Osteocyte (in vitro differentiated cells): ENCODE measurements around the gene UBE2R2. TPM values are rescaled to one million over a fixed set of nuclear protein-coding genes. Genes with fewer than 3 reads are reported as not detected.
A peak's percentile ranks its signal among the peaks of the same experiment; 100 is the strongest.

Experiments used
- DNase-seq: peaks from one replicate; pipeline ENCODE4 v3.0.0; 2021; ENCODE audit warnings: mixed read lengths; ENCODE audit not compliant: unreplicated experiment; ENCODE audit errors: extremely low spot score
- H3K27ac Mint-ChIP-seq: one replicate; pipeline ENCODE4 v1.8.0; 2021; ENCODE audit warnings: mild to moderate bottlenecking, mixed read lengths; ENCODE audit not compliant: unreplicated experiment
- H3K27me3 Mint-ChIP-seq: one replicate; pipeline ENCODE4 v1.8.0; 2021; ENCODE audit warnings: mixed read lengths; ENCODE audit not compliant: unreplicated experiment
- H3K36me3 Mint-ChIP-seq: one replicate; pipeline ENCODE4 v1.8.0; 2021; ENCODE audit warnings: mixed read lengths; ENCODE audit not compliant: unreplicated experiment
- H3K4me1 Mint-ChIP-seq: one replicate; pipeline ENCODE4 v1.8.0; 2021; ENCODE audit warnings: mixed read lengths; ENCODE audit not compliant: unreplicated experiment
- H3K4me3 Mint-ChIP-seq: one replicate; pipeline ENCODE4 v1.8.0; 2021; ENCODE audit warnings: mild to moderate bottlenecking, moderate library complexity, mixed read lengths; ENCODE audit not compliant: unreplicated experiment
- H3K9me3 Mint-ChIP-seq: one replicate; pipeline ENCODE4 v1.8.0; 2021; ENCODE audit warnings: mixed read lengths; ENCODE audit not compliant: unreplicated experiment
- total RNA-seq: library from RNA; stranded (reverse); gene quantifications from 2 replicates; pipeline ENCODE4 v1.2.1, GENCODE V29; 2021
- TF ChIP-seq, protein P1 (sequence below): fragments of 200-600 bp; sonication (generic); IDR thresholded peaks from 2 replicates; pipeline ENCODE4 v1.5.0; 2021; ENCODE audit warnings: antibody characterized with exemption, mild to moderate bottlenecking, moderate library complexity

Gene UBE2R2
- total RNA-seq, 1 donor from 2014 or later = 48.1 TPM

GRCh38 chr9:33913541-33913940 lies 96.6 kb downstream of the UBE2R2 start:
- Mint-ChIP-seq H3K4me3 (no peak overlapping the region), H3K27ac (no peak overlapping the region), H3K9me3 (no peaks in the 10 kb centered on the region), H3K27me3 (no peaks in the 10 kb centered on the region), H3K36me3 (peaks cover 33% of the 10 kb centered on the region), H3K4me1 (peaks cover 8% of the 10 kb centered on the region)
- TF ChIP-seq, protein P1, sequence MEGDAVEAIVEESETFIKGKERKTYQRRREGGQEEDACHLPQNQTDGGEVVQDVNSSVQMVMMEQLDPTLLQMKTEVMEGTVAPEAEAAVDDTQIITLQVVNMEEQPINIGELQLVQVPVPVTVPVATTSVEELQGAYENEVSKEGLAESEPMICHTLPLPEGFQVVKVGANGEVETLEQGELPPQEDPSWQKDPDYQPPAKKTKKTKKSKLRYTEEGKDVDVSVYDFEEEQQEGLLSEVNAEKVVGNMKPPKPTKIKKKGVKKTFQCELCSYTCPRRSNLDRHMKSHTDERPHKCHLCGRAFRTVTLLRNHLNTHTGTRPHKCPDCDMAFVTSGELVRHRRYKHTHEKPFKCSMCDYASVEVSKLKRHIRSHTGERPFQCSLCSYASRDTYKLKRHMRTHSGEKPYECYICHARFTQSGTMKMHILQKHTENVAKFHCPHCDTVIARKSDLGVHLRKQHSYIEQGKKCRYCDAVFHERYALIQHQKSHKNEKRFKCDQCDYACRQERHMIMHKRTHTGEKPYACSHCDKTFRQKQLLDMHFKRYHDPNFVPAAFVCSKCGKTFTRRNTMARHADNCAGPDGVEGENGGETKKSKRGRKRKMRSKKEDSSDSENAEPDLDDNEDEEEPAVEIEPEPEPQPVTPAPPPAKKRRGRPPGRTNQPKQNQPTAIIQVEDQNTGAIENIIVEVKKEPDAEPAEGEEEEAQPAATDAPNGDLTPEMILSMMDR = no peak
- DNase-seq = no peak

GRCh38 chr9:33914887-33915628 lies 98.1 kb downstream of the UBE2R2 start:
- no peak overlapping the region for H3K4me3 Mint-ChIP-seq
- TF ChIP-seq, protein P1 = no peak
- H3K4me1 Mint-ChIP-seq = peaks cover 8% of the 10 kb centered on the region
- peak overlapping the region; percentile 15 for H3K27ac Mint-ChIP-seq
- H3K36me3 Mint-ChIP-seq = peaks cover 46% of the 10 kb centered on the region
- H3K9me3 Mint-ChIP-seq = no peaks in the 10 kb centered on the region
- DNase-seq = no peak
- no peaks in the 10 kb centered on the region for H3K27me3 Mint-ChIP-seq

GRCh38 chr9:33917036-33917435 lies 100.1 kb downstream of the UBE2R2 start:
- TF ChIP-seq, protein P1 = no peak
- peaks cover 59% of the 10 kb centered on the region for H3K36me3 Mint-ChIP-seq
- H3K4me1 Mint-ChIP-seq = peaks cover 8% of the 10 kb centered on the region
- peak overlapping the region; percentile 27 for H3K27ac Mint-ChIP-seq
- no peak overlapping the region for H3K4me3 Mint-ChIP-seq
- peak; percentile 62 for DNase-seq
- no peaks in the 10 kb centered on the region for H3K27me3 Mint-ChIP-seq
- H3K9me3 Mint-ChIP-seq = no peaks in the 10 kb centered on the region

- Mint-ChIP-seq H3K36me3 (peaks cover 57% of the 10 kb centered on the region), H3K9me3 (no peaks in the 10 kb centered on the region), H3K4me3 (no peak overlapping the region), H3K27me3 (no peaks in the 10 kb centered on the region), H3K4me1 (peaks cover 6% of the 10 kb centered on the region), H3K27ac (peak overlapping the region; percentile 20)
- TF ChIP-seq, protein P1 = no peak
- DNase-seq = no peak
Observed at GRCh38 chr9:33919276-33919897, 102.4 kb downstream of the UBE2R2 start.
